Measurements from ENCODE around the gene ZER1.

ZER1 gene

DNA sequence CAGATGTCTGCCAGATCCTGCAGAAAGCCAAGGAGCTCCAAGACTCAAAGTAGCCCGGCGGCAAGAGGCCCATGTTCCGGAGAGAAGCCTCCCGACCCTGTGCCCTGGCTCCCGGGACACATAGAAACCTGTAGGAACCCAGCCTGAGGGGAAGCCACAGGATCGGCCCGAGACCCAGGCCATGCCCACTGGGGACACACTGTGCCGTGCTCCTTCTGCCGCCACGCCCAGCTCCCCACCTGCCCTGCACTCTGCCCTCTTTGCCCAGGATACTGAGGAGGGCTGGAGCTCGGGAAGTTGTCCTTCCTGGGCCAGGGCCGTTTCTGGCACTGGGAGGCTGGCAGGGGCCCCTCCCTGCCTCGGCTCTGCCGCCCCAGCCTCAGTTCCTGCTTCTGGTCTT is 36.1 kb upstream of the ZER1 start:
- H3K9me2 ChIP-seq (replicated peaks; ENCODE audit: insufficient read depth, low read length): no peaks in the 10 kb centered on the region
- H3K4me2 ChIP-seq (ENCODE audit: low read depth, low read length): no peak overlapping the region
- DNase-seq: no peak
- no peaks in the 10 kb centered on the region for H3K4me1 ChIP-seq (ENCODE audit: low read length)
- H2AFZ ChIP-seq (ENCODE audit: low read length): no peak overlapping the region
- no peaks in the 10 kb centered on the region for H3K9me3 ChIP-seq (replicated peaks; ENCODE audit: insufficient read depth, low read length)
- TF ChIP-seq EZH2 (optimal IDR thresholded peaks at IDR 0.05; ENCODE audit: low read depth, low read length) (no peak), EZH2phosphoT487 (IDR thresholded peaks at IDR 0.05; ENCODE audit: low read length) (no peak)
- TF ChIP-seq, protein P1, sequence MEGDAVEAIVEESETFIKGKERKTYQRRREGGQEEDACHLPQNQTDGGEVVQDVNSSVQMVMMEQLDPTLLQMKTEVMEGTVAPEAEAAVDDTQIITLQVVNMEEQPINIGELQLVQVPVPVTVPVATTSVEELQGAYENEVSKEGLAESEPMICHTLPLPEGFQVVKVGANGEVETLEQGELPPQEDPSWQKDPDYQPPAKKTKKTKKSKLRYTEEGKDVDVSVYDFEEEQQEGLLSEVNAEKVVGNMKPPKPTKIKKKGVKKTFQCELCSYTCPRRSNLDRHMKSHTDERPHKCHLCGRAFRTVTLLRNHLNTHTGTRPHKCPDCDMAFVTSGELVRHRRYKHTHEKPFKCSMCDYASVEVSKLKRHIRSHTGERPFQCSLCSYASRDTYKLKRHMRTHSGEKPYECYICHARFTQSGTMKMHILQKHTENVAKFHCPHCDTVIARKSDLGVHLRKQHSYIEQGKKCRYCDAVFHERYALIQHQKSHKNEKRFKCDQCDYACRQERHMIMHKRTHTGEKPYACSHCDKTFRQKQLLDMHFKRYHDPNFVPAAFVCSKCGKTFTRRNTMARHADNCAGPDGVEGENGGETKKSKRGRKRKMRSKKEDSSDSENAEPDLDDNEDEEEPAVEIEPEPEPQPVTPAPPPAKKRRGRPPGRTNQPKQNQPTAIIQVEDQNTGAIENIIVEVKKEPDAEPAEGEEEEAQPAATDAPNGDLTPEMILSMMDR (IDR thresholded peaks at IDR 0.05; ENCODE audit: low read length): no peak
- H3K27ac ChIP-seq (ENCODE audit: low read length): no peak overlapping the region
- no peaks in the 10 kb centered on the region for H4K20me1 ChIP-seq (ENCODE audit: insufficient read depth, low read length)
- H3K9ac ChIP-seq (ENCODE audit: low read length): no peak overlapping the region
- H3K4me3 ChIP-seq (ENCODE audit: low read length): no peak overlapping the region
- no peaks in the 10 kb centered on the region for H3F3A ChIP-seq (ENCODE audit: insufficient read depth, low read length)
- no peaks in the 10 kb centered on the region for H3K27me3 ChIP-seq (replicated peaks; ENCODE audit: insufficient read depth, low read length)
- no peaks in the 10 kb centered on the region for H3K79me2 ChIP-seq (ENCODE audit: low read length)
- H3K36me3 ChIP-seq (replicated peaks; ENCODE audit: insufficient read depth, low read length): no peaks in the 10 kb centered on the region

- H3K4me1 ChIP-seq (ENCODE audit: low read length): no peaks in the 10 kb centered on the region
Measured at GRCh38 chr9:128805661-128806060, 33.9 kb upstream of the ZER1 start.

GRCh38 chr9:128802482-128802881 is 30.8 kb upstream of the ZER1 start:
- no peaks in the 10 kb centered on the region for H4K20me1 ChIP-seq (ENCODE audit: insufficient read depth, low read length)
- DNase-seq: no peak
- H3K79me2 ChIP-seq (ENCODE audit: low read length): no peaks in the 10 kb centered on the region
- no peak overlapping the region for H3K27ac ChIP-seq (ENCODE audit: low read length)
- no peak overlapping the region for H2AFZ ChIP-seq (ENCODE audit: low read length)
- H3K9ac ChIP-seq (ENCODE audit: low read length): no peak overlapping the region
- H3K4me1 ChIP-seq (ENCODE audit: low read length): no peaks in the 10 kb centered on the region
- TF ChIP-seq, protein P1 (IDR thresholded peaks at IDR 0.05; ENCODE audit: low read length): no peak
- TF ChIP-seq EZH2phosphoT487 (IDR thresholded peaks at IDR 0.05; ENCODE audit: low read length) (no peak), EZH2 (optimal IDR thresholded peaks at IDR 0.05; ENCODE audit: low read depth, low read length) (no peak)
- H3K9me2 ChIP-seq (replicated peaks; ENCODE audit: insufficient read depth, low read length): no peaks in the 10 kb centered on the region
- H3K4me2 ChIP-seq (ENCODE audit: low read depth, low read length): no peak overlapping the region
- no peaks in the 10 kb centered on the region for H3K27me3 ChIP-seq (replicated peaks; ENCODE audit: insufficient read depth, low read length)
- no peaks in the 10 kb centered on the region for H3K36me3 ChIP-seq (replicated peaks; ENCODE audit: insufficient read depth, low read length)
- H3F3A ChIP-seq (ENCODE audit: insufficient read depth, low read length): no peaks in the 10 kb centered on the region
- no peak overlapping the region for H3K4me3 ChIP-seq (ENCODE audit: low read length)
- H3K9me3 ChIP-seq (replicated peaks; ENCODE audit: insufficient read depth, low read length): no peaks in the 10 kb centered on the region

More at GRCh38 chr9:128805661-128806060, 33.9 kb upstream of the ZER1 start:
- Histone ChIP-seq H3K4me3 (ENCODE audit: low read length) (no peak overlapping the region), H4K20me1 (ENCODE audit: insufficient read depth, low read length) (no peaks in the 10 kb centered on the region), H2AFZ (ENCODE audit: low read length) (no peak overlapping the region), H3F3A (ENCODE audit: insufficient read depth, low read length) (no peaks in the 10 kb centered on the region), H3K27ac (ENCODE audit: low read length) (no peak overlapping the region), H3K9me2 (replicated peaks; ENCODE audit: insufficient read depth, low read length) (no peaks in the 10 kb centered on the region), H3K79me2 (ENCODE audit: low read length) (no peaks in the 10 kb centered on the region), H3K9ac (ENCODE audit: low read length) (no peak overlapping the region), H3K36me3 (replicated peaks; ENCODE audit: insufficient read depth, low read length) (no peaks in the 10 kb centered on the region), H3K9me3 (replicated peaks; ENCODE audit: insufficient read depth, low read length) (no peaks in the 10 kb centered on the region), H3K27me3 (replicated peaks; ENCODE audit: insufficient read depth, low read length) (no peaks in the 10 kb centered on the region), H3K4me2 (ENCODE audit: low read depth, low read length) (no peak overlapping the region)
- no peak for DNase-seq
- TF ChIP-seq, protein P1 (IDR thresholded peaks at IDR 0.05; ENCODE audit: low read length): no peak
- no peak for TF ChIP-seq EZH2phosphoT487 (IDR thresholded peaks at IDR 0.05; ENCODE audit: low read length)
- no peak for TF ChIP-seq EZH2 (optimal IDR thresholded peaks at IDR 0.05; ENCODE audit: low read depth, low read length)
